ENCODE results near the gene SERINC2. TPM values are rescaled to one million over a fixed set of nuclear protein-coding genes. Genes with fewer than 3 reads are reported as not detected.

SERINC2 gene
- total RNA-seq, 4 donors from 2014 or later = 29.6 to 108 (median 79.2) TPM

DNA sequence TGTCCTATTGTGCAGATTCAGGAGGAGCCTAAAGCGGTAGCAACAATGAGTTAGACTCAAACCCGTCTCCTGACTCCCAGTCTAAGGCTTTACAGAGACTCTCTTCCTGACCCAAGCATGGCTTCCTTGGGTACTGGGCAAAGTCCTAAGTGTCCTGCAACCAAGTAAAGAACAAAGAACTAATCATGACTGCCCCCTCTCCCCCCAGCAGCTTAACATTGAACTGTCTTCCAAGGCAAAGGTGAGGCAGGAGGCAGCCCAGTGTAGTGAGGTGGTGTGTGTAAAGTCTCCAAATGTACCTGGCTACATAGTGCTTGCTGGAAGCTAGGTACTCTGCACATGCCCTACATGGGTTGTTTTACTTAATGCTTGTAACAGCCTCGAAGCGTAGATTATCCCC, 42.4 kb upstream of the SERINC2 start:
- no peak for DNase-seq
- no peak for TF ChIP-seq POLR2A (IDR thresholded peaks at IDR 0.05)
- TF ChIP-seq, protein P1, sequence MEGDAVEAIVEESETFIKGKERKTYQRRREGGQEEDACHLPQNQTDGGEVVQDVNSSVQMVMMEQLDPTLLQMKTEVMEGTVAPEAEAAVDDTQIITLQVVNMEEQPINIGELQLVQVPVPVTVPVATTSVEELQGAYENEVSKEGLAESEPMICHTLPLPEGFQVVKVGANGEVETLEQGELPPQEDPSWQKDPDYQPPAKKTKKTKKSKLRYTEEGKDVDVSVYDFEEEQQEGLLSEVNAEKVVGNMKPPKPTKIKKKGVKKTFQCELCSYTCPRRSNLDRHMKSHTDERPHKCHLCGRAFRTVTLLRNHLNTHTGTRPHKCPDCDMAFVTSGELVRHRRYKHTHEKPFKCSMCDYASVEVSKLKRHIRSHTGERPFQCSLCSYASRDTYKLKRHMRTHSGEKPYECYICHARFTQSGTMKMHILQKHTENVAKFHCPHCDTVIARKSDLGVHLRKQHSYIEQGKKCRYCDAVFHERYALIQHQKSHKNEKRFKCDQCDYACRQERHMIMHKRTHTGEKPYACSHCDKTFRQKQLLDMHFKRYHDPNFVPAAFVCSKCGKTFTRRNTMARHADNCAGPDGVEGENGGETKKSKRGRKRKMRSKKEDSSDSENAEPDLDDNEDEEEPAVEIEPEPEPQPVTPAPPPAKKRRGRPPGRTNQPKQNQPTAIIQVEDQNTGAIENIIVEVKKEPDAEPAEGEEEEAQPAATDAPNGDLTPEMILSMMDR (IDR thresholded peaks at IDR 0.05) = no peak
- intact Hi-C loops (cut with DNase I) = no loop called here
- Histone ChIP-seq H3K36me3 (peaks cover 0 to 22% (median 0%) of the 10 kb centered on the region in 3 donors), H3K9me3 (no peaks in the 10 kb centered on the region), H3K27me3 (peaks cover 0 to 5% (median 0%) of the 10 kb centered on the region in 4 donors), H3K27ac (no peak overlapping the region), H3K4me1 (peaks cover 15 to 32% (median 15%) of the 10 kb centered on the region in 3 donors), H3K4me3 (no peak overlapping the region)
- 97 to 100% methylated on average over 4 of the region's 4 CpGs for WGBS, 2 donors

DNA sequence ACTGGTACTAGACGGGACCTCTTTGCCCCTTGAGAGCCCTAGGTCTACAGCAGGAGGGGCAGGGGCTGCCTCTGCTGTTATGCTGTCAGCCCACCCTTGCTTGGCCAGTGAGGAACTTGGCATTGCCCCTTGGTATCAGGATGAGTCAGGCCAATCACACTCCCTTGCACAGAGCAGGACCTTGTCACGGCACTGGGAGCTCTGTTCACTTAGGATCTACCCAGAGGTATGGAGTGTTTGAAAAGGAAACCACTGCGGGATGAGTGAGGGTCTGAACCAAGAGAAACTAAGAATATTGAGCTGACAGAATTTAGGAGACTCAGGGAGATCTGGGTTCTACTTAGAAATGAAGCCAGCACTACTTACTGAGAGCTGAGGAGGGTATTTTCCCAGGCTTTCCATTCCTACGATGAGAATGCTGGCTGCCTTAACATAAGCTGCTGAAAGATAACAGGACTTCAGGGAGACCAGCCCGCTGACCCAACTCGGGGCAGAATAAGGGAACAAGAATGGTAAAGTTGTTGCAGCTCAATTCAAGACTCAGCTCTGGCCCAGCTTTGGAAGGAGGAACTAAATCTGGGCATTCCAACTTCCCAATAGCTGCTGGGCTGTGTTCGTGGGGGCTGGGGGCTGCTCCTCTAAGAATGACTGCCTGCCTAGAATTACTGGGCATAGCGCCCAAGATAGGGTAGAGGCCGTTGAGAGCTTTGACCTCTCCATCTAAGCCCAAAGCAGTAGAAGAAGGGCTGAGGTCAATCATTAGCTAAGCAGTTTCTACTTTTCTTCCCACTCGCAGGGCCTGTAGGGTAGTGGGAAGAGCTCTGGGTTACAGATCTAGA, 41.7 kb upstream of the SERINC2 start:
- H3K4me3 ChIP-seq = no peak overlapping the region

DNA sequence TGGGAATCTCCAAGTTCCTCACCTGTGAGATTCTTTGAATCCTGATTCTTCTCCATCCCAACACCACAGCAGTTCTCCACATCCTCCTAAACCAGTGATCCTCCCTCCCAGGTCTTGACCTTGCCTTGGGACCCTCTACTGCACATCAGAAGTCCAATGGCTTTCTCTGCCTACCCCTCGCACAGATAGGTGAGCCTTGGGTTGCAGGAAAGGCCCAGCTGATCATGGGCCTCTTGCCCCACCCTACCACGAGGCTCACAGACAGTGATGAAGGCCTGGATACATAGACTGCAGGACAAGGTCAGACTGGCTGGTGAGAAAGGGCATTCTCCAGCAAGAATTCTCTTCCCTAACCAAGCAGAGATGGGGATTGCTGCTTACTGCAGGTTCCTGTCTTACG, 41.0 kb upstream of the SERINC2 start:
- intact Hi-C loops (cut with DNase I) = no loop called here
- no peak for DNase-seq
- H3K4me1 ChIP-seq = peaks cover 15 to 32% (median 15%) of the 10 kb centered on the region in 3 donors

More for the DNA sequence above, 41.7 kb upstream of the SERINC2 start:
- no peak for DNase-seq
- TF ChIP-seq, protein P1 (IDR thresholded peaks at IDR 0.05) = no peak
- no peak for TF ChIP-seq POLR2A (IDR thresholded peaks at IDR 0.05)
- 68 to 70% methylated on average over 8 to 10 of the region's 10 CpGs for WGBS, 2 donors
- H3K36me3 ChIP-seq = peaks cover 0 to 14% (median 0%) of the 10 kb centered on the region in 3 donors
- intact Hi-C loops (cut with DNase I) = no loop called here
- H3K27ac ChIP-seq = peak overlapping the region in 2 of 4 donors; percentile 5 to 18
- H3K9me3 ChIP-seq = no peaks in the 10 kb centered on the region
- H3K27me3 ChIP-seq = peaks cover 0 to 5% (median 0%) of the 10 kb centered on the region in 4 donors
- peaks cover 15 to 32% (median 15%) of the 10 kb centered on the region in 3 donors for H3K4me1 ChIP-seq

DNA sequence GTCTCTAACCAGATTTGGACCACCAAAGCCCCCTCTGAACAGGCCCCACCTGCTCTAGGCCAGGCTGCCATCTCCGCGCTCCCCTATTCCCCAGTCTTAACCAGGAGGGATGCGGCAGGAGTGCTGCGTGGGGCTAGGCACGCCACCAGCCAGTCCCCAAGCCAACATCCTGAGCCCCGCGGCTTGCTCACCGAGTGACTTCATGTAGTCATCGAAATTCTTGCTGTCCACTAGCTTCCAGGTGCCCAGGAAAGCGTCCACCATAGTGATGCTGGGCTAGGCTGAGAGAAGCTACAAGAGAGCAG, 40.3 kb upstream of the SERINC2 start:
- H3K4me3 ChIP-seq = peak overlapping the region; percentile 11 to 58 (median 42)
- peaks cover 0 to under 1% (median 0%) of the 10 kb centered on the region in 3 donors for H3K36me3 ChIP-seq
- H3K27ac ChIP-seq = peak overlapping the region; percentile 29 to 82 (median 74)
- intact Hi-C loops (cut with DNase I) = no loop called here
- H3K27me3 ChIP-seq = peaks cover 0 to 5% (median 0%) of the 10 kb centered on the region in 4 donors
- no peak for TF ChIP-seq POLR2A (IDR thresholded peaks at IDR 0.05)
- TF ChIP-seq, protein P1 (IDR thresholded peaks at IDR 0.05) = no peak
- no peak for DNase-seq
- H3K4me1 ChIP-seq = peaks cover 15 to 32% (median 15%) of the 10 kb centered on the region in 3 donors
- no peaks in the 10 kb centered on the region for H3K9me3 ChIP-seq
- WGBS, 2 donors = 50 to 100% methylated on average over 2 to 4 of the region's 10 CpGs

More for the DNA sequence above, 41.0 kb upstream of the SERINC2 start:
- TF ChIP-seq POLR2A (IDR thresholded peaks at IDR 0.05) = no peak
- TF ChIP-seq, protein P1 (IDR thresholded peaks at IDR 0.05) = no peak
- peak overlapping the region in 1 of 4 donors; percentile 18 for H3K27ac ChIP-seq
- H3K9me3 ChIP-seq = no peaks in the 10 kb centered on the region
- H3K36me3 ChIP-seq = peaks cover 0 to 7% (median 0%) of the 10 kb centered on the region in 3 donors
- 81 to 90% methylated on average over 2 of the region's 3 CpGs for WGBS, 2 donors
- peaks cover 0 to 5% (median 0%) of the 10 kb centered on the region in 4 donors for H3K27me3 ChIP-seq
- H3K4me3 ChIP-seq = no peak overlapping the region
